ENCODE data around the gene GFI1B.

- no peak for TF ChIP-seq CTCF (conservative IDR thresholded peaks at IDR 0.05 in 1 of 2, IDR thresholded peaks at IDR 0.05 in 1 of 2; ENCODE audit: low read depth in 1 of 2, low read length in 2 of 2)
- TF ChIP-seq EZH2 (IDR thresholded peaks at IDR 0.05; ENCODE audit: low read length, missing control alignments), result no peak
These were observed 31.6 kb downstream of the GFI1B start for GRCh38 chr9:133009906-133010582.

Measured in fibroblast of lung (primary cell).